GM12878 (cell line): ENCODE results near the gene TRDN. TPM values are rescaled to one million over a fixed set of nuclear protein-coding genes. Genes with fewer than 3 reads are reported as not detected.

ENCODE experiments used
- ATAC-seq: fragments of 200-7000 bp; cut with Tn5 transposase; 3 replicates; pipeline ENCODE4 v1.9.1; 2020; ENCODE audit warnings: mild to moderate bottlenecking, moderate library complexity
- BruUV-seq: library from RNA; stranded (reverse); fragments of 400-500 nt; replicated peaks from 2 replicates; lab custom pipeline; 2021; lab: Mats Ljungman, UMichigan
- CTCF ChIA-PET: fragments of 300-600 bp; sonication (Branson Sonifier 250); formaldehyde crosslinking; extraction: SDS; loops from one replicate; lab custom pipeline; 2021; ENCODE audit warnings: inconsistent platforms; lab: Yijun Ruan, JAX
- POLR2A ChIA-PET: fragments of 350-600 bp; formaldehyde crosslinking; extraction: SDS; loops from one replicate; lab custom pipeline; 2021; ENCODE audit warnings: inconsistent platforms; lab: Charles Lee
- RAD21 ChIA-PET: fragments of 300-600 bp; sonication (Branson Sonifier 250); formaldehyde crosslinking; loops from one replicate; lab custom pipeline; 2023; ENCODE audit warnings: antibody characterized with exemption; ENCODE audit not compliant: unreplicated experiment; lab: Charles Lee
- SMC1A ChIA-PET: fragments of 300-600 bp; sonication (Branson Sonifier 250); formaldehyde crosslinking; loops from one replicate; lab custom pipeline; 2023; ENCODE audit not compliant: unreplicated experiment, uncharacterized antibody; lab: Charles Lee
- DNase-seq: peaks from one replicate; pipeline ENCODE4 v3.0.0-alpha.2; 2011; ENCODE audit warnings: low read depth, low spot score
- FAIRE-seq: peaks from 3 replicates; lab custom pipeline; 2011; peaks lifted over from hg19 to GRCh38; lab: Jason Lieb, UNC
- H2AFZ ChIP-seq: 2 replicates; pipeline ENCODE4 v1.6.0; 2011; ENCODE audit warnings: low read depth, low read length, control low read depth; ENCODE audit not compliant: control insufficient read depth
- H3K27ac ChIP-seq: 2 replicates; pipeline ENCODE4 v1.5.1; 2011; ENCODE audit warnings: control low read depth; ENCODE audit not compliant: control insufficient read depth, insufficient read depth
- H3K27me3 ChIP-seq, 2 experiments: replicated peaks in 1 of 2; 2 replicates each; pipeline versions ENCODE4 v1.6.0 to v1.6.1; 2011; ENCODE audit warnings: low read length in 1 of 2; ENCODE audit not compliant: control insufficient read depth in 2 of 2, insufficient read depth in 2 of 2
- H3K36me3 ChIP-seq, 2 experiments: 2 replicates each; pipeline ENCODE4 v1.5.1; 2011; ENCODE audit warnings: low read length in 1 of 2; ENCODE audit not compliant: control insufficient read depth in 2 of 2, insufficient read depth in 2 of 2
- H3K4me1 ChIP-seq: 2 replicates; pipeline ENCODE4 v1.6.1; 2011; ENCODE audit warnings: mild to moderate bottlenecking, low read length, moderate library complexity, mixed read lengths; ENCODE audit not compliant: control insufficient read depth, insufficient read depth
- H3K4me2 ChIP-seq: 2 replicates; pipeline ENCODE4 v1.6.0; 2011; ENCODE audit warnings: control low read depth; ENCODE audit not compliant: control insufficient read depth, insufficient read depth
- H3K4me3 ChIP-seq: fragments of 200-600 bp; sonication (generic); 2 replicates; pipeline ENCODE4 v1.5.1; 2016
- H3K79me2 ChIP-seq: 2 replicates; pipeline ENCODE4 v1.6.0; 2011; ENCODE audit warnings: low read length; ENCODE audit not compliant: control insufficient read depth, insufficient read depth
- H3K9ac ChIP-seq: 2 replicates; pipeline ENCODE4 v1.8.0; 2011; ENCODE audit warnings: low read length, control low read depth, mixed read lengths; ENCODE audit not compliant: control insufficient read depth, insufficient read depth
- H3K9me3 ChIP-seq: replicated peaks from 3 replicates; pipeline ENCODE4 v1.5.1; 2011; ENCODE audit warnings: mild to moderate bottlenecking, low read length; ENCODE audit not compliant: control insufficient read depth, insufficient read depth
- H4K20me1 ChIP-seq: 2 replicates; pipeline ENCODE4 v1.6.0; 2011; ENCODE audit not compliant: control insufficient read depth, insufficient read depth
- CBFB ChIP-seq: IDR thresholded peaks from 2 replicates; pipeline ENCODE4 v1.6.1; 2016; ENCODE audit warnings: antibody characterized with exemption, low read depth
- DPF2 ChIP-seq: fragments of 450-650 bp; IDR thresholded peaks from 2 replicates; pipeline ENCODE4 v1.6.1; 2017; ENCODE audit warnings: mild to moderate bottlenecking
- E2F8 ChIP-seq: fragments of 450-650 bp; IDR thresholded peaks from 2 replicates; pipeline ENCODE4 v1.6.1; 2018; ENCODE audit warnings: mild to moderate bottlenecking, low read depth, moderate library complexity; ENCODE audit not compliant: partially characterized antibody
- FOXK2 ChIP-seq: fragments of 450-650 bp; IDR thresholded peaks from 2 replicates; pipeline ENCODE4 v1.6.1; 2017; ENCODE audit warnings: mild to moderate bottlenecking, moderate library complexity
- HCFC1 ChIP-seq: fragments of 150-350 bp; IDR thresholded peaks from 2 replicates; pipeline ENCODE4 v1.6.1; 2014; ENCODE audit warnings: low read length
- KAT2A ChIP-seq: conservative IDR thresholded peaks from 2 replicates; pipeline ENCODE4 v1.6.1; 2011; ENCODE audit warnings: low read depth, low read length; ENCODE audit not compliant: control insufficient read depth
- MEF2B ChIP-seq: fragments of 450-650 bp; IDR thresholded peaks from 2 replicates; pipeline ENCODE4 v1.6.1; 2018; ENCODE audit warnings: mild to moderate bottlenecking, moderate library complexity; ENCODE audit not compliant: partially characterized antibody, poor library complexity, severe bottlenecking
- MXI1 ChIP-seq: fragments of 150-350 bp; IDR thresholded peaks from 2 replicates; pipeline ENCODE4 v1.6.1; 2011; ENCODE audit warnings: low read depth, mild to moderate bottlenecking, inconsistent platforms, low read length, improper control_type of control experiment
- NFIC ChIP-seq: IDR thresholded peaks from 2 replicates; pipeline ENCODE4 v1.6.1; 2012; ENCODE audit warnings: low read depth, mild to moderate bottlenecking, inconsistent platforms, low read length, moderate library complexity
- NFYA ChIP-seq: IDR thresholded peaks from 2 replicates; pipeline ENCODE4 v1.6.1; 2011; ENCODE audit warnings: low read depth, mild to moderate bottlenecking, low read length, improper control_type of control experiment, borderline replicate concordance
- NR2C2 ChIP-seq: IDR thresholded peaks from 2 replicates; pipeline ENCODE4 v1.6.1; 2011; ENCODE audit warnings: borderline replicate concordance, low read depth; ENCODE audit not compliant: control insufficient read depth, insufficient read length
- PBX3 ChIP-seq: IDR thresholded peaks from 2 replicates; pipeline ENCODE4 v1.6.1; 2011; ENCODE audit warnings: mild to moderate bottlenecking, low read depth, low read length, moderate library complexity; ENCODE audit not compliant: insufficient replicate concordance
- PRDM15 ChIP-seq: fragments of 450-650 bp; formaldehyde crosslinking; IDR thresholded peaks from 2 replicates; pipeline ENCODE4 v1.4.0; 2020; ENCODE audit warnings: mild to moderate bottlenecking, moderate library complexity
- STAT3 ChIP-seq: IDR thresholded peaks from 2 replicates; pipeline ENCODE4 v1.6.1; 2011; ENCODE audit warnings: low read depth, low read length, improper control_type of control experiment
- USF2 ChIP-seq: IDR thresholded peaks from 2 replicates; pipeline ENCODE4 v1.6.1; 2011; ENCODE audit warnings: low read depth, low read length, improper control_type of control experiment, borderline replicate concordance
- WGBS: methylation state at CpG from one replicate; pipeline ENCODE4 v1.1.6; 2016; ENCODE audit warnings: low lambda C conversion rate; ENCODE audit not compliant: insufficient replicate concordance, insufficient coverage; ENCODE audit errors: missing lambda C conversion rate; 5-methylcytosine and 5-hydroxymethylcytosine counted together
- in situ Hi-C: fragments of 300-500 bp; cut with MboI; formaldehyde crosslinking; loops from 9 replicates; pipeline ENCODE4 v1.14.3; 2018; ENCODE audit warnings: mixed read lengths
- intact Hi-C: fragments of 100-400 bp; cut with micrococcal nuclease; formaldehyde crosslinking; loops from one replicate; pipeline ENCODE4 v1.14.2; 2022; ENCODE audit not compliant: unreplicated experiment
- polyA plus RNA-seq, 11 experiments: library from polyadenylated mRNA; depleted of rRNA in 4 of 11; unstranded in 6 of 11; stranded (reverse) in 5 of 11; fragments of >200 nt; fragmentation: Nextera tagmentation in 4 of 11; fragmentation: Illumina TruSeq in 1 of 11; extraction: Ambion mirVana in 4 of 11; extraction: Trizol in 1 of 11; gene quantifications; 1 replicate in 1 of 11; 2 replicates in 10 of 11; pipeline versions ENCODE4 v1.2.1 to v1.2.3, GENCODE V29; 2011 to 2016; ENCODE audit warnings: inconsistent platforms in 2 of 11, missing spikeins in 2 of 11, low read depth in 1 of 11
- total RNA-seq, 4 experiments: library from RNA; depleted of rRNA in 3 of 4; stranded (reverse); fragments of >200 nt in 3 of 4; fragmentation: Illumina TruSeq in 1 of 4; extraction: Trizol in 1 of 4; gene quantifications; 2 replicates each; pipeline versions ENCODE4 v1.2.1 to v1.2.3, GENCODE V29; 2013 to 2021

TRDN gene
- total and polyA plus RNA-seq, 10 of the 15 experiments (the other 5 are each of a cell fraction or from before 2014, with no cell fraction given), result not detected

GRCh38 chr6:123171341-123172115 is 465.2 kb downstream of the TRDN start:
- no peak overlapping the region for H2AFZ ChIP-seq
- no peak overlapping the region for H3K4me2 ChIP-seq
- 10% methylated on average over 5 of the region's 5 CpGs for WGBS
- no peaks in the 10 kb centered on the region for H3K4me1 ChIP-seq
- no peak overlapping the region for H3K27ac ChIP-seq
- no peak for ATAC-seq
- H3K27me3 ChIP-seq, result no peaks in the 10 kb centered on the region
- no peaks in the 10 kb centered on the region for H4K20me1 ChIP-seq
- DNase-seq, result no peak
- RAD21 ChIA-PET, result no interaction called here
- no peaks in the 10 kb centered on the region for H3K79me2 ChIP-seq
- H3K9me3 ChIP-seq, result no peaks in the 10 kb centered on the region
- no peaks in the 10 kb centered on the region for H3K36me3 ChIP-seq
- FAIRE-seq, result no peak
- CTCF ChIA-PET, result no interaction called here
- POLR2A ChIA-PET, result interaction anchor here (0.5 kb wide), 1 partner anchor 1050 kb away, joined by 3 read pairs; no protein-coding TSS in a partner anchor
- BruUV-seq, result no TSS peak
- intact Hi-C loops (no loop called here), in situ Hi-C loops (no loop called here)
- SMC1A ChIA-PET, result no interaction called here
- H3K9ac ChIP-seq, result no peak overlapping the region
- no peak overlapping the region for H3K4me3 ChIP-seq
- no peak for TF ChIP-seq MEF2B
- TF ChIP-seq CBFB, result no peak
- no peak for TF ChIP-seq USF2
- TF ChIP-seq NFIC, result no peak
- no peak for TF ChIP-seq PBX3
- TF ChIP-seq KAT2A, result no peak
- TF ChIP-seq E2F8, result no peak
- no peak for TF ChIP-seq DPF2
- no peak for TF ChIP-seq PRDM15
- no peak for TF ChIP-seq FOXK2
- TF ChIP-seq STAT3, result no peak
- no peak for TF ChIP-seq MXI1
- TF ChIP-seq NR2C2, result no peak
- no peak for TF ChIP-seq NFYA
- no peak for TF ChIP-seq HCFC1
